NCI-H146 (cell line): ENCODE data around the gene PLD3.
"Not testable (repeated sequence)": the region's sequence is repeated elsewhere in the genome, so short reads cannot be mapped to it uniquely, and the experiment has no call there.

Source experiments
- DNase-seq: peaks from one replicate; lab custom pipeline; 2025; lab: John Stamatoyannopoulos, UW

The PLD3 gene

DNA sequence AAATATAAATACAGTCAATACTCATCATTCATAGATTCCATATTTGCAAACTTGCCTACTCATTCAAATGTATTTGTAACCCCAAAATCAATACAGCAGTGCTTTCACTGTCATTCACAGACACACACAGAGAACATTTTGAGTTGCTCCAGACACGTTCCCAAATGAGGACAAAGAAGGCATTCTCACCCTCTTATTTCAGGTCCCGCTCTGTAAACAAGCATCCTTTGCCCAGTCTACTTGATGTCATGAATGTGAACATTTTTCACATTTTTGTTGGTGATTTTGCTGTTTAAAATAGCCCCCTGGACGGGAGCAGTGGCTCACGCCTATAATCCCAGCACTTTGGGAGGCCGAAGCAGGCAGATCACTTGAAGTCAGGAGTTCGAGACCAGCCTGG lies 15.8 kb upstream of the PLD3 start:
- DNase-seq, result no peak

DNA sequence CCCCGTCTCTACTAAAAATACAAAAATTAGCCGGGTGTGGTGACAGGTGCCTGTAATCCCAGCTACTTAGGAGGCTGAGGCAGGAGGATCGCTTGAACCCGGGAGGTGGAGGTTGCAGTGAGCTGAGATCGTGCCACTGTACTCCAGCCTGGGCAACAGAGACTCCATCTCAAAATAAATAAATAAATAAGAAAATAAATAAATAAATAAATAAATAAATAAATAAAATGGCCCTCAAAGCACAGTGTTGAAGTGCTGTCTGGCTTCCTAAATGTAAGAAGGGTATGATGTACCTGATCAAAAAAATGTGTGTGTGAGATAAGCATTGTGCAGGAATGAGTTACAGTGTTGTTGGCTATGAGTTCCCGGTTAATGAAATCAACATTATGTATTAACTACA lies 15.4 kb upstream of the PLD3 start:
- DNase-seq, result not testable (repeated sequence)

DNA sequence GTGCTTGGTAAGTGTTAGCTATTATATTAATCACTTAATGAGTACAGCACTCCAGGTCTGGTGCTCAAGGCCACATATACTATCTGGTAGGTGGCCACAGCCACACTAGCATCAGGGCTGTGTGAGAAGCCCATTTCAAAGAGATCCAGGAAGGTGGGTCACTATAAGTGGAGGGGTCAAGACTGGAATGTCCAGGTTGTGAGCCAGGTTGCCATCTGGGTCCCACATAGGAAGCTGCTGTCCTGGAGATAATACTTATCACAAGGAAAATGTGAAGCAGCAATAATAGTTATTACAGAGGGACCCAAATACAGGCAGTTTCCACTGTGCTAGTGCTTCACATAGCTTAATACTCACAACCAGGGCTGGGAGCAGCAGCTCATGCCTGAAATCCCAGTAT lies 13.4 kb upstream of the PLD3 start:
- no peak for DNase-seq

DNA sequence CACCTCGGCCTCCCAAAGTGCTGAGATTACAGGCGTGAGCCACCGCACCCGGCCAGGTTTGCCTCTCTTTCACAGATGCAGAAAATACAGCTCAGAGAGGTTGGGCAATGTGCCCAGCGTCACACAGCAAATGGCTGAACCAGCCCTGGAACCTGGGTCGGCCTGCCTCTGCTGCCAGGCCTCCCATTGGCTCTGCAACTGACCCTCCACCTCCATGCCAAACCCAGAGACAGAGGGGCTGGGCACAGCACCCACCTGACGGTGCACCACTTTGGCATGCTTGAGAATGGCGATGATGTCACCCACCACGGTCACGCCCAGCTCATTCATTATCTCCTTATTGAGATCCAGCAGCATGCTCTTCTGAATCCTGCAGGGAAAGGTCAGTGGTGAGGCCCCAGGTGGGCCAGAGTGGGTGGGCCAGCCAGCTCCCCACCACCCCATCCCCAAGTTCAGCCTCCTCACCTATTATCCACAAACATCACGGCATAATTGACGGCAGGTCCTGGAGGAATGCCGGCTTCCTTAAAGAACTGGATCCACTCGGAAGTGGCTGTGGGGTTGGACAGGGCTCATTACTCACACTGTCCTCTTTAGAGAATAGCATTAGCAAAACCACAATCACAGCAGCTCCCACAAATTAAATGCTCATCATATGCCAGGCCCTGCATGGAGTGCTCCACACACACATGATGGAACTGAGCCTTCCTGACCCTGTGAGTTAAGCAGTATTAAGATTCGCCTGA lies 12.5 kb upstream of the PLD3 start:
- no peak for DNase-seq

DNA sequence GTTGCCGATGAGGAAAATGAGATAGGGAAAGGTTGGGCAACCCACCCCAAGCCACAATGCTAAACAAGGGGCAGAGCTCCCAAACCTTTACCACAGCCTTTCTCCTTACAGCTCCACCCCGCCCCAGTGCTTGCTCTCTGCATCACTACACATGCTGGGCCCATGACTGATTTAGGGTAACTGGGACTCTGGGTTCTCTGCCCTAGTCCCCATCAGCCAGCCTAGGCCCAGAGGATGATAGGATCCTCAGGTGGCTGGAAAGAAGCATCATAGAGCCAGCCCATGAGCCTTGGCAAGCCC lies 11.9 kb upstream of the PLD3 start:
- no peak for DNase-seq

DNA sequence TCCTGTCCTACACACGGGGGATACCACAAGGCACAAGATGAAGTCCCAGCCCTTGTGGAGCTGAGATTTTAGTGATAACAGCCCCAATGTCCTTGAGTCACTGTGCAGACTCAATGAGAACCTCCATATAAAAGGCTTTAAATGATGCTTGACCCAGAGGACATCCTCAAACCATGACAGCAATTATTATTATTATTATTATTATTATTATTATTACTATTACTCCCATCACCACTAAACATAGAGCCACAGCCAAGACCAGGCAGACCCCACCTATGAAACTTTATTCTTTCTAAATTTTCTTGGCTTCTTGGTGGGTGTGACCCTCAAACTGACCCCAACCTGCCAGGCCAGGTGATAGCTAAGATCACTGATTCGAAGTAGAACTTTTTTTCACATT lies 11.4 kb upstream of the PLD3 start:
- no peak for DNase-seq

DNA sequence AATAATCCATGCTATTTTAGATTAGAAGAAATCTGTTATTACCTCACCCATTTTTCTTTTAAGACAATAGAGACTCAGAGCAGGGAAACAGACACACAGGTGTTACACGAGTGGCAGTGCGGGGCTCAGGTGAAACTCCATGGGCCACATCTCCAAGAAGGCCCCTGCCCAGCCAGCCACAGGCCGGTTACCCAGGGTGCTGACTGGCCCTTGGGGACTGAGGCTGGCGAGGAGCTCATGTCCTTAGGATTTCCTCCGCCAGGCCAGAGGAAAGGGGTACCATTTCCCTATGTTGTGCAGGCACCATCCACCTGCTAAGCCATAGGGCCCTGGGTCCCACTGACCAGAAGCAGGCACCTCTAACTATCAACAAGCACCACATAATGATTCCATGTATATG lies 10.9 kb upstream of the PLD3 start:
- DNase-seq, result no peak

DNA sequence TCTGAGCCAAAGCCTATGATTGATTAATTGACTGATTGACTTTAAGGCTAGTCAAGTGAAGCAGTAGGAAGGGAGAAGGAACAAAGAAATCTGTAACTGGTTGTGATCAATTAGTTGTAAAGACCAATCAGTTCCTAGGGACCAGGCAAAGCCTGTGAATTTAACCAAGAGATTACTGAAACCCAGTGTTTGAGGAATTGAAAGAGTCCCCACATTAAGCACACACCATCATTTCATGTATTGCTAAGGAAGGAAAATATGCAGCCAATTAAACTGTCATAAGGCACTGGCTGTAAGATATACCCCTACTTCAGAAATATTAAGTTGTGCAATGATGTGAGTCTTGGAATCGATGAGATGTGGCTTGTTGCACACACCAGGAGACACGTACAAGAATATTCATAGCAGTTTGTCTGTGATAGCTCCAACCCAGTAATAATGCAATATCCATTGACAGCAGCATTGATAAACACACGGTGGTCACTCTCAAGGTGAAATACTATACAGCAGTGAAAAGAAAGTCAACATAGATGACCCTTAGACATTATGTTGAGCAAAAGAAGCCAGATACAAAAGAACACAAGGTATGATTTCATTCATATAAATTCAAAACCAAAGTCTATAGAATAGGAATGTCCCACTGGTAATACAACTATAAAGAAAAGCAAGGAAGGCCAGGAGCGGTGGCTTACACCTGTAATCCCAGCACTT lies 9.3 kb upstream of the PLD3 start:
- no peak for DNase-seq

DNA sequence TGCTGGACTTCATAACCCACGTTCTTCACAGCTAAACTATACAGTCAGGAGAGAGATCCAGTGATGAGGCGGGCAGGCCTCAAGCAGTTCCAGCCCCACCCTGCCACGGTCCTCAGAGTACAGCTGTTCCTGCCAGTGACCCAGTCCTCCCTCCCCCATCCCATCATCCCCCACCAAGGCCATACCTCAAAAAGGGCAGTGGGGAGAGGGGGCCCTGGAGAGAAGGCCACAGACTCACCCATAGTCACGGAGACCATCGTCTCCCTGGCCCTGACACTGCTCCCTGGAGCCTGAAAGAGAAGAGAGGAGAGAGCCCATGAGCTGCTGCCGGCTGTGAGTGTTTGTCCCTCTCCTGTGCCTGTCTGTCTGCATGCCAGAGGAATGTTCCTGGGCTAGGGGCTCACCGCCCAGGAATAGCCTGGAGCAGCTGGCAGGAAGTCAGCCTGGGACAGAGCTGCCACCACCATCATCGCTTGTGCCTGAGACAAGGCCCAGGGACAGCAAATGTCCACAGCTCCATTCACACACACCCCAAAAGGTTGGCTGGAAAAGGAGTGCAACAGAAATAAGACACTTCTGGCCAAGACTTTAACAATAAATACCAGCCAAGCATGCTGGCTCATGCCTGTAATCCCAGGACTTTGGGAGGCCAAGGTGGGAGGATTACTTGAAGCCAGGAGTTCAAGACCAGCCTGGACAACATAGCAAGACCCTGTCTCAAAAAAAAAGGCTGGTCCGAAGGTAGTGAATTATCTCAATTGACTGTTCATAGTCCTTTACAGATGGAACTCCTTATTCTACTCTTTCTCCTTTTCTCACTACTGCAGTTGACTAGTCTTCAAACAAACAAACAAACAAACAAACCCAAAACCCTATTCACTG lies 6.7 kb upstream of the PLD3 start:
- DNase-seq, result no peak

DNA sequence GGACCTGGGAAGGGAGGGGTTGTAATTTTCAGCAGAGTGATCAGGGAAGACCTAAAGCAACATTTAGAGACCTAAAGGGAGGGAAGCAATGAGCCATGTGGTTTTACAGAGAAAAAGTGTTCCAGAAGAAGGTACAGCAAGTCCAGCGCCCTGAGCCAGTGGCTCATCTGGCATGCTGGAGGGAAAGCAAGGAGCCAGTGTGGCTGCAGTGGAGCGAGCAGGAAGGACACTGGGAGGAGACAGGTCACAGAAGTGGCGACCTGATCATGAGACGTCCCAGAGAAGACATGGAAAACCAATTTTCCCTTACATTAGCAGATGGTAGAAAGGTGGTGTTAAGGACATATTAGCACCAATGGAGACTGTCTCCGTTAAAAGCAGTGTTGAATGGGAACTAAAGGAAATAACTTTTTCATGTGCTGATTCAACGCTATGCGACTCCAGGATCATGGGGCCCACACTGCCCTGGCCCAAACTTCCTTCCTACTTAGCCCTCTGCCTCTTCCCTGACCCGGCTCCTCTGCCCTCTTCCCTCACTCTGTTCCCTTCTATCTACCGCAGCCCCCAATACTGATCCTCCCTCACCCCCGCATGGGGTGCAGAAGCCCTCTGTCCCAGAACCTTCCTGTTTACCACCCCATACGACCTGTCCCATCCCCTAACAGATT lies 5.7 kb upstream of the PLD3 start:
- DNase-seq, result no peak

DNA sequence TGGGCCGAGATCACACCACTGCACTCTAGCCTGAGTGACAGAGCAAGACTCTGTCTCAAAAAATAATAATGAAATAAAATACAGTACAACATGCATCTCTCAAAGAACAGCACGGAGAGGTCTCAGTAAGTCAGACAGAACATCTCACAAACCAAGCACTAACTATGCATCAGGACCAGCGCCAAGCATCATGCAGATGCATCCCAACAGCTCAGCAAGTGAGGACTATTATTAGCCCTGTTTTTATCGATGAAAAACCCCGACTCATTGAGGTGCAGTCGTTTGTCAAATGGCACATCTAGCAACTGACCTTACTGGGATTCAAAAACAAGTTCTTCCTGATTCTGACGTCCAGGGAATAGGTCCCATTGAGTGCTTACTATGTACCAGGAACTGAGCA lies 4.1 kb upstream of the PLD3 start:
- no peak for DNase-seq

DNA sequence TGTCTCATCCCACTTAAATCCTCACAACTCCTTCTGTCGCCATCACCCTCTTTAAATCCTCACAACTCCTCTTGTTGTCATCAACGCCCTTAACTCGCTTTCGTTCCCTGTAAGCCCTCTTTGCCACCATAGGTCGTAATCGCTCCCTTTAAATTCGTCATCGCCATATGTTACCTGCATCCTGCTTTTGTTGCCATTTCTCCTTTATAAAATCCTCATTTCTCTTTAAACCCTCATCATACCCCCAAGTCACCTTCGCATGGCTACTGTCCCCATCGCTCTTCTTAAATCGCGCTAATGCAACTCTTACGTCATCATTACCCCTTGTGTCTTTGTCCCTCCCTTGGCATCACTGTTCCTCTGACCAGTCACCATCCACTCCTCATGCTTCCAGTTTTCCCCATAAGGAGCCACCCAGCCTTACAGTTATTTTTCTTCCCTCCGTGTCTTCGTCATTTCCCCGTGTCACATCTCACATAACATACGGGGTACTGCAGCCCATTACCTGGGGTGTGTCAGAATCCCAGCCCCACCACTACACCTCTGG lies 539 bp downstream of the PLD3 start:
- peak; percentile 50 for DNase-seq

DNA sequence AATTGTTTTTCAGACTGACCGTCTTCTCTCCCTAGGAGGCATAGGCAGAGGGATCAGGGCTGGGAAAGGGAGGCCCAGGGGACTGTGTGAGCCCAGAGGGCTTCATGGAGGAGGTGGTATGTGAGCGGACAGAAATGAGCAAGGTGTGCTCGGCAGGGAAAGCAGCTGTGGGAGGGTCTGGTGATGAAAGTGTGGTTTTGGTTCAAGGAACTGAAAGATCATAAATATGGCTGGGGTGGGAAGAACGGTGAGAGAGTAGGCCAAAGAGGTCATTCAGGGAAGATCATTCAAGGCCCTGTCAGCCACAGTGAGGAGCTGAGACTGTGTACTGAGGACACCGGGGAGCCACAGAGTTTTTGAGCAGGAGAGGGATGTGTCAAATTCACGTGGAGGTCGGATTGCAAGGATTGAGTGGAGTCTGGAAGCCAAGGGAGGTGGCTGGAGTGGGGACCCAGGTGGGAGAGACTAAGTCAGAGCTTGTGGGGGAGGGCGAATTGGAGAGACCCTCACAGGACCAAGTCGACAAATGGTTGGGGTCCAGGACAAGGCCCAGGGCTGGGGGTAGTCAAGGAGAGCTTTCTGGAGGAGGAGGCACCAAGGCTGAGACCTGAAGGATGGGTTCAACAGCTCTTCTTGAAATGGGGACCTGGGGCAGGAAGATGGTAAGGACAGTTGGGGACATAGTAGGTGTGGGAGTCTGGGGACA lies 7.6 kb downstream of the PLD3 start:
- no peak for DNase-seq

DNA sequence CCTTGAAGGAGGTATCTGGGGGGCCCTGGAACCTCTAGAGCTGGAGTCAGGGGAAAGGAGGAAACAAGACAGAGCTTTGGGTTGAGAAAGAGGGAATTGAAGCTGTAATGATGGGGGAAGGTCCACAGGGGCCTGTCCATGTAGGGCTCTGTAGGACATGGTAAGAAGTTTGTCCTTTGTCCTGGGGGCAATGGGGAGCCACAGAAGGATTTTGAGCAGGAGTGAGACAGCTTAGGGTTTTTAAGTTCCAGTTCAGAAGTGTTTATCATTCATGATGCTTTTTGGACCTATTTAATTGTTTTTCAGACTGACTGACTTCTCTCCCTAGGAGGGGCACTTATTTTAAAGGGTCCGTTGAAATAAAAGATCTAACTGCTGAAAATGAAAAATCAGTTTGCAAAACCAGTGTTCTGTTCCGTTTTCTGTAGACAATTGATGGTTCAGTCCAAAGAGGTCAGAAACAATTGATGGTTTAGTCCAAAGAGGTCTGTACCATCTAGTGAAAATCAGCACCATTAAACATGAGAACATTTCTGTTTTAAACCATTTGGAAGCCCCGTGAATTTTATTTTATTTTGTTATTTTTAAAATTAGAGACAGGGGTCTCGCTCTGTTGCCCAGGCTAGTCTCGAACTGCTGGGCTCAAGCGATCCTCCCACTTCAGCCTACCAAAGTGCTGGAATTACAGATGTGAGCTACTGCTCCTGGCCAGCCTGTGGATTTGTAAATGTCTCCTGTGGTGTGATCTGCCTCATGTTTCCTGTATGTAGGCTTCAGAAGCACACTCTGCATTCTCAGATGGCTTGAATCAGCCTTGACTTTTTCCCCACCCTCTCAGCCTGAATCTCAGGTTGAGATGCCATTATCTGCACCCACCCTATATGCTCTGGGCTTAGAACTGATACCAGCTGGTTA lies 8.4 kb downstream of the PLD3 start:
- DNase-seq, result no peak

DNA sequence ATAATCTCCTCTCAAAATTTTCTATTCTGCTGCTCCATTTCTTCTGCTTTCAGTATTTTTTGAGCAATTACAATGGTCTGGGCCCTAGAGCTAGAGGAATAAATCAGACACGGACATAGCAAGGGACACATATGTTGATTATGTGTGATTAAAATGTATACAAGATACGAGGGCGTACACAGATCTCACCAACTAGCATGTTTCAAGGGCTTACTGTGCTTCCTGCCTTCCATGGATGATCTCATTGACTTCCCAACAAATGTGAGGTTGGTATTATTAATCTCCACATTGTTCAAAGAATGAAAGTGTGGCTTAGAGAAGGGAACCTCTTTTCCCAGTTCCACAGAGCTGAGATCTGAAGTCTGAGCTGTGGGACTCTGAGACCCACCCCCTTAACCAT lies 9.1 kb downstream of the PLD3 start:
- no peak for DNase-seq

DNA sequence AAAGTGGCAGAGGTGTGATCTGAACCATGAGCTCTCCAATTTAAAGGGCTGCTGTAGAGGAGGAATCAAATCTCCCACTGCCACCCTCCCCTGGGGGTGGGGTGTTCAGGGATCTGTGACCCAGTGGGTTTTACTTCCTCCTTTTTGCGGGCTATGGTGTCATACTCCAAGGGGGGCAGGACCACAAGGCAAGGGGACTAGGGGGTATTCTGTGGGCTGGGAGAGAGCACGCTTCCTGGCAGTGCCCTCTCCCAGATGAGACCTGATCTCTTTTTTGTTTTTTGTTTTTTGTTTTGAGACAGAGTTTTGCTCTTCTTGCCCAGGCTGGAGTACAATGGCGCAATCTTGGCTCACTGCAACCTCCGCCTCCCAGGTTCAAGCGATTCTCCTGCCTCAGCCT lies 10.3 kb downstream of the PLD3 start:
- DNase-seq, result no peak

DNA sequence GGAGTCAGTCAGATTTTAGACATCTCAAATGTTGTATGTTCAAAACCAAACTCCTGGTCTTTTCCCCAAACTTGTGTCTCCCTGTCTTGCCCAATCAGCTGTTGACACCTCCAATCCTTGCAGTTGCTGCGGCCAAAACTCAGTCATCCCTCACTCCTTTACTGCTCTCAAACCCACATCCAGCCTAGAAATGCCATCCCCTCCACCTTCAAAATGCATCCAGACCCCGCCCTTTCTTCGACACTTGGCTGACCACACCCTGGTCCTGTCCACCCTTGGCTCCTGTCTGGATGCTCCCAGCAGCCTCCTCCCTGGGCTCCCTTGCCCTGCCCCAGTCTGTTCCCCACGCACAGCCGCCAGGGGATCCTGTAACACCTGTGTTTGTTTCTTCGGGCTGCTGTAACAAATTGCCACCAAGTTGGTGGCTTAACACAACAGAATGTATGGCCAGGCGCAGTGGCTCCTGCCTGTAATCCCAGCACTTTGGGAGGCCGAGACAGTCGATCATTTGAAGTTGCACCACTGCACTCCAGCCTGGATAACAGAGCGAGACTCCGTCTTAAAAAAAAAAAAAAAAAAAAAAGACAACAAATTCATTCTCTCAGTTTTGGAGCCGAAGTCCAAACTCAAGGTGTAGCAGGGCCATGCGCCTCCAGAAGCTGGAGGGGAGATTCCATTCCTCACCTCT lies 11.7 kb downstream of the PLD3 start:
- no peak for DNase-seq

DNA sequence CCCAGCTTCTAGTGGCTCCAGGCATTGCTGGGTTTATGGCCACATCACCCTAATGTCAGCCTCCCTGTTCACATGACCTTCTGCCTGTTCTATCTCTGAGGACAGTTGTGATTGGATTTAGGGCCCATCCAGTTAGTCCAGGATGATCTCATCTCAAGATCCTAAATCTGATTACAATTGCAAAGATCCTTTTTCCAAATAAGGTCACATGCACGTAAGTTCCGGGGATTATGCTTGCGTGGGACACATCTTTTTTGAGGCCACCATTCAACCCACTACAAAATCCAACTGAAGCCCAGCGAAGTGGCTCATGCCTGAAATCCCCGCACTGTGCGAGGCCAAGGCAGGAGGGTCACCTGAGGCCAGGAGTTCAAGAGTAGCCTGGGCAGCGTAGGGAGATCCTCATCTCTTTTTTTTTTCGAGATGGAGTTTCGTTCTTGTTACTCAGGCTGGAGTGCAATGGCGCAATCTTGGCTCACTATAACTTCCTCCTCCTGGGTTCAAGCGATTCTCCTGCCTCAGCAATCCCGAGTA lies 12.3 kb downstream of the PLD3 start:
- DNase-seq, result no peak

DNA sequence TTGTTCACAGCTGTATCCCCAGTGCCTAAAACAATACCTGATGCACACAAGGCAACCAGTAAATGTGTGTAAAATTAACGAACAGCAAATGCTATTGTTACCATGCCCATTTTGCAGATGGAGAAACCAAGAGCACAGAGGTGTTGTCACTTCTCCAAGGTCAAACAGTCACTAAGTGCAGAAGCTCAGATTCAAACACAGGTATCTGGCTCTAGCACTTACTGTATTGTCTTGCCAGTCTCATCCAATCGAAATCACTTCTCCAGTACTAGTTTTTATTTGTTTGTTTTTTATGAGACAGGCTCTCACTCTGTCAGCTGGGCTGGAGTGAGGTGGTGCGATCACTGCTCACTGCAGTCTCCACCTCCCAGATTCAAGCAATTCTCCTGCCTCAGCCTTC lies 13.7 kb downstream of the PLD3 start:
- no peak for DNase-seq

DNA sequence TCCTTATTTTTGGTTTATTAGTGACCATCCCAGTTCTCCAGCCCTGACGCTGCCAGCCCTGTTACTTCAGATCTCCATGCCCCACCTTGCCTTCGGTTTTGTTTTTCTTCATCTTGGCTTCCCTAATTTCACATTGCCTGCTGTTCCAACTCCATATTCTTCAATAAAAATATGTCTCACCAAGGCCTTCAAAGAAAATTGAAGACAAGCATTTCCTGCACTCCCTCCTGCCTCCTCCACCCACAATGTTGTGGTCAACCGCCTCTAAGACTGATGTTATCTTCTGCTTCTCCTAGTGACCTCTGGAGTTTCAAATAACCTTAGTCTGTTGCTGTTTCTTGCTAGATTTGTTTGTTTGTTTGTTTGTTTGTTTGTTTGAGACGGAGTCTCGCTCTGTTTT lies 14.6 kb downstream of the PLD3 start:
- DNase-seq, result no peak
